GM21367 (cell line): ENCODE results near the gene UBXN1.

Experiments used
- ATAC-seq: cut with Tn5 transposase; IDR thresholded peaks from one replicate; pipeline ENCODE4 v1.9.1; 2021; ENCODE audit not compliant: unreplicated experiment

Gene UBXN1

GRCh38 chr11:62646825-62647608, 31.9 kb downstream of the UBXN1 start:
- no peak for ATAC-seq

DNA sequence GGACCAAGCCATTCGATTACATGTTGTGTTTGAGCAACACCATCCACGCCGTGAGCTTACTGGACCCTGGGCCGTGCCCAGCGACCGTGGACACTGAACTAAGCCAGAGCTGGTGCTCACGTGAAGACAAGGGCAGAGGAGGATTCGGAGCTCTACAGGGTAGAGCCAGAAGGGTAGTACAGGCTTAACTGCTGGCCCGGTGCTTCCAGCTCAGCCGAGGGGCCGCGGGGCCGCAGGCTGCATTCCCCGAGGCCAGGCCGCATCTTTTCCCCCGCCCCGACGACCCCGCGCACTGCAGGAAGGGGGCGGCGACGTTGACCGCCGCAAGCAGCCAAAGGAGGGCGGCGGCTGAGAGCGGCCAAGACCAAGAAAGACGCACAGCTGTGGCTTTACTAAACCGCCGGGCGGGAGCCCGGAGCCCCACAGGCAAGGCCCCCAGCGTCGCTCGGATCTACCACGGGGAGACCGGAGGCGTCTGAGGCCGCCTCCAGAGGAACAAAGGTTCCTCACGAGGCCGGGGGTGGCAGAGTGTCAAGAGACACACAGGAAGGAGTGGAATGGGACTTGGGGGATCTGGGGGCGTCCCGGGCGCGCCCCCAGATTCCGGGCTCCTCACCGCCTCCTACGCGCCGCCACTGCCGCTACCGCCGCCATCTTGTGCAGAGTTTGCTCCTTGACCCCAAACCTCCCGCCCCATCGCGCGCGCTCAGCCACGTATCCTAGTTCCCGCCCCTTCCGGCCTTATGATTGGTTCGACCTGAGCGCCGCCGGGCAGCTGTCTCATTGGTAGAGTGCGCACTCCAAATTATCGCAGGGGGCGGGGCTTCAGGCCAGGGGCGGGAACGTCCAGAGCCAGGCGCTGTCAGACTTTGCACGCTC, 32.7 kb downstream of the UBXN1 start, which contains the start of gene GANAB:
TSS of gene GANAB (minus strand) at position 668 of the 879 bp plus-strand sequence. CDS start at position 654, 14 bp downstream.
- peak; percentile 78 for ATAC-seq

DNA sequence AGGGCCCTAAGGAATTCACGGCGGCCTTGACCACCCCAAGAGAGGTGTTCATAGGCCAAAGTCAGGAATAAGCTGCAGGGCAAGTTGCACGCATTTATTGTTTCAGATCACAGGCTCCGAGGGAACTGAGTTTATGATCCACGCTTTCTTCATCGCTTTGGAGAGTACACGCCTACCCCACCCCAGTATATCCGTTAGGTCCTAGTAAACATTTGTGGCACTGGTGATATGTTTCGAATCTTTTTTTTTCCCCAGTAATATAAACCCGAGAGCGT, 33.3 kb downstream of the UBXN1 start:
- no peak for ATAC-seq

DNA sequence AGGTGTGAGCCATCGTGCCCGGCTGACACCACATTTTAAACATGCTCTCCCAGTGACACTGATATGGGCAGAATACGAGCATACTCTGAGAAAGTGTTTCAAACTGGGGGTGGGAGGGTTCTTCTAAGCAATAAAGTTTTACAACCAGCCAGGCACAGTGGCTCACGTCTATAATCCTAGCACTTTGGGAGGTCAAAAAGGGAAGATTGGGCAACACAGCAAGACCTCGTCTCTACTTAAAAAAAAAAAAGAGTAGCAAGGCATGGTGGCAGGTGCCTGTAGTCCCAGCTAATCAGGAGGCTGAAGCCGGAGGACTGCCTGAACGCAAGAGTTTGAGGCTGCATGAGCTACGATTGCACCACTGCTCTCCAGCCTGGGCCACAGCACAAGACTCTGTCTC, 34.7 kb downstream of the UBXN1 start:
- no peak for ATAC-seq

- ATAC-seq: no peak
Measured at GRCh38 chr11:62632492-62632891, 46.4 kb downstream of the UBXN1 start.

GRCh38 chr11:62627713-62628112, 51.2 kb downstream of the UBXN1 start:
- ATAC-seq: no peak
